SJCRH30 (cell line): ENCODE measurements around the gene NEDD8. TPM values are rescaled to one million over a fixed set of nuclear protein-coding genes. Genes with fewer than 3 reads are reported as not detected.

ENCODE experiments used
- total RNA-seq: library from RNA; depleted of rRNA; stranded (reverse); fragments of >200 nt; shearing (Covaris generic); gene quantifications from 2 replicates; pipeline ENCODE4 v1.2.3, GENCODE V29; 2014; rRNA removed

The NEDD8 gene
- total RNA-seq, 1 experiment from 2014 or later: 296 TPM

Other genes with a start within 250 kb of the NEDD8 start
- gene DHRS4L2, start 243.4 kb downstream of the NEDD8 start, total RNA-seq: 11.1 and 11.7 TPM in 2 replicates
- 0.20 and 0.40 TPM in 2 replicates for gene CARMIL3, start 180.4 kb downstream of the NEDD8 start, total RNA-seq
- not detected in 2 replicates for gene CPNE6, start 160.8 kb downstream of the NEDD8 start, total RNA-seq
- 14.9 and 16.2 TPM in 2 replicates for gene PCK2, start 138.1 kb downstream of the NEDD8 start, total RNA-seq
- 75.2 and 82.0 TPM in 2 replicates for gene DCAF11, start 117.6 kb downstream of the NEDD8 start, total RNA-seq
- gene NRL, start 117.4 kb downstream of the NEDD8 start, total RNA-seq: 3.5 and 4.4 TPM in 2 replicates
- 137 and 161 TPM in 2 replicates for gene FITM1, start 101.7 kb downstream of the NEDD8 start, total RNA-seq
- 118 and 120 TPM in 2 replicates for gene PSME1, start 96.2 kb downstream of the NEDD8 start, total RNA-seq
- gene EMC9, start 90.8 kb downstream of the NEDD8 start, total RNA-seq: 45.6 and 52.7 TPM in 2 replicates
- 237 and 253 TPM in 2 replicates for gene PSME2, start 85.8 kb downstream of the NEDD8 start, total RNA-seq
- gene RNF31, start 84.9 kb downstream of the NEDD8 start, total RNA-seq: 43.0 and 58.8 TPM in 2 replicates
- 11.1 and 15.9 TPM in 2 replicates for gene IRF9, start 71.1 kb downstream of the NEDD8 start, total RNA-seq
- 1.1 and 2.5 TPM in 2 replicates for gene REC8, start 60.3 kb downstream of the NEDD8 start, total RNA-seq
- 56.0 and 60.0 TPM in 2 replicates for gene IPO4, start 43.6 kb downstream of the NEDD8 start, total RNA-seq
- gene TM9SF1, start 36.9 kb downstream of the NEDD8 start, total RNA-seq: 32.6 and 35.7 TPM in 2 replicates
- 0.13 and 0.18 TPM in 2 replicates for gene TSSK4, start 26.7 kb downstream of the NEDD8 start, total RNA-seq
- 21.5 and 29.1 TPM in 2 replicates for gene CHMP4A, start 18.9 kb downstream of the NEDD8 start, total RNA-seq
- gene MDP1, start 16.3 kb downstream of the NEDD8 start, total RNA-seq: 16.9 and 27.7 TPM in 2 replicates
- 45.8 and 54.1 TPM in 2 replicates for gene GMPR2, start 562 bp upstream of the NEDD8 start, total RNA-seq
- 22.8 and 24.5 TPM in 2 replicates for gene TINF2, start 10.3 kb upstream of the NEDD8 start, total RNA-seq
- 0.05 and 0.20 TPM in 2 replicates for gene TGM1, start 30.8 kb upstream of the NEDD8 start, total RNA-seq
- gene RABGGTA, start 39.2 kb upstream of the NEDD8 start, total RNA-seq: 10.5 and 11.6 TPM in 2 replicates
- 9.5 and 9.6 TPM in 2 replicates for gene DHRS1, start 67.4 kb upstream of the NEDD8 start, total RNA-seq
- 30.1 and 33.0 TPM in 2 replicates for gene NOP9, start 67.5 kb upstream of the NEDD8 start, total RNA-seq
- gene CIDEB, start 75.6 kb upstream of the NEDD8 start, total RNA-seq: 0.08 and 0.20 TPM in 2 replicates
- 4.4 and 5.3 TPM in 2 replicates for gene LTB4R2, start 77.8 kb upstream of the NEDD8 start, total RNA-seq
- gene LTB4R, start 79.1 kb upstream of the NEDD8 start, total RNA-seq: 2.0 and 3.8 TPM in 2 replicates
- 0.03 TPM in 1 of 2 replicates, not detected in the other for gene ADCY4, start 102.7 kb upstream of the NEDD8 start, total RNA-seq
- gene RIPK3, start 107.6 kb upstream of the NEDD8 start, total RNA-seq: not detected in 2 replicates
- gene NFATC4, start 135.8 kb upstream of the NEDD8 start, total RNA-seq: 33.3 and 39.3 TPM in 2 replicates
- gene NYNRIN, start 166.6 kb upstream of the NEDD8 start, total RNA-seq: 11.9 and 12.1 TPM in 2 replicates
- 0.05 and 0.12 TPM in 2 replicates for gene CBLN3, start 197.3 kb upstream of the NEDD8 start, total RNA-seq
- 5.9 and 6.0 TPM in 2 replicates for gene KHNYN, start 197.6 kb upstream of the NEDD8 start, total RNA-seq
- gene SDR39U1, start 210.4 kb upstream of the NEDD8 start, total RNA-seq: 29.3 and 34.1 TPM in 2 replicates